ENCODE results near the gene KRTAP9-2. TPM values are rescaled to one million over a fixed set of nuclear protein-coding genes. Genes with fewer than 3 reads are reported as not detected.
"Not testable (repeated sequence)": the region's sequence is repeated elsewhere in the genome, so short reads cannot be mapped to it uniquely, and the experiment has no call there.

KRTAP9-2 gene
- total RNA-seq, 1 donor: not detected

DNA sequence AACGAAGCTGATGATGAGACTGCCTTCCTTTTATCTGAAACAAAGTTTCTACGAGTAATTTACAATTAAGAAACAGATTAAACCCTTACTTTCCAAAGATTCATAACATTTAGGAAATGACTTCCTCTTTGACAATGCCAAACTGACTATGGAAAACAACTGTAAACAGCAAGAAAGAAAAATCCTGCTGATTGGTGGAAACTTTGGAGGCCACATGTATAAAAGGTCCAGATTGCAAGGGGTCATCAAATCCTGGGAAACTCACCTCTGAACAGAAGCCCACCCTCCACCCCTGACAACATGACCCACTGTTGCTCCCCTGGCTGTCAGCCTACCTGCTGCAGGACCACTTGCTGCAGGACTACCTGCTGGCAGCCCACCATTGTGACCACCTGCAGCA, 38.6 kb downstream of the KRTAP9-2 start, which contains the start of gene KRTAP9-6:
Gene KRTAP9-6, plus strand, starts transcription at position 301 of the 400 bp plus-strand sequence. Its CDS starts 0 bp downstream, at position 301.
- TF ChIP-seq, protein P1, sequence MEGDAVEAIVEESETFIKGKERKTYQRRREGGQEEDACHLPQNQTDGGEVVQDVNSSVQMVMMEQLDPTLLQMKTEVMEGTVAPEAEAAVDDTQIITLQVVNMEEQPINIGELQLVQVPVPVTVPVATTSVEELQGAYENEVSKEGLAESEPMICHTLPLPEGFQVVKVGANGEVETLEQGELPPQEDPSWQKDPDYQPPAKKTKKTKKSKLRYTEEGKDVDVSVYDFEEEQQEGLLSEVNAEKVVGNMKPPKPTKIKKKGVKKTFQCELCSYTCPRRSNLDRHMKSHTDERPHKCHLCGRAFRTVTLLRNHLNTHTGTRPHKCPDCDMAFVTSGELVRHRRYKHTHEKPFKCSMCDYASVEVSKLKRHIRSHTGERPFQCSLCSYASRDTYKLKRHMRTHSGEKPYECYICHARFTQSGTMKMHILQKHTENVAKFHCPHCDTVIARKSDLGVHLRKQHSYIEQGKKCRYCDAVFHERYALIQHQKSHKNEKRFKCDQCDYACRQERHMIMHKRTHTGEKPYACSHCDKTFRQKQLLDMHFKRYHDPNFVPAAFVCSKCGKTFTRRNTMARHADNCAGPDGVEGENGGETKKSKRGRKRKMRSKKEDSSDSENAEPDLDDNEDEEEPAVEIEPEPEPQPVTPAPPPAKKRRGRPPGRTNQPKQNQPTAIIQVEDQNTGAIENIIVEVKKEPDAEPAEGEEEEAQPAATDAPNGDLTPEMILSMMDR (IDR thresholded peaks at IDR 0.05; ENCODE audit: insufficient read depth, low read length): no peak

DNA sequence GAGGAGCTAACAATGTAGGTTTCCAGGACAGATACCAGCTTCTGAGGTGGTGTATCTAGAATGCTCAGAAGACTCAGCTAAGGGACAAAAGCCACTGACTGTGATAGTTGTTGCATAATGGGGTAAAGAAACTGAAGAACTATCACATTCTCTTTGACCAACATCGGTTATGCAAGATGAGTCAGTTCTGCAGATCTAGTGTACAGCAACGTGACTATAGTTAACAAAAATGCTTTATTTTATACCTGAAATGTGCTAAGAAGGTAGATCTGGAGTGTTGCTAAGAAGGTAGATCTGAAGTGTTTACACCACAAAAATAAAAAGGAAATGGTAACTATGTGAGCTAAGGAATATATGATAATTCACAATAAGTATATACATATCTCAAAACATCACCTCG, 41.3 kb downstream of the KRTAP9-2 start:
- no peak overlapping the region for H3K4me3 ChIP-seq (ENCODE audit: low read depth, low read length)
- TF ChIP-seq, protein P1 (IDR thresholded peaks at IDR 0.05; ENCODE audit: insufficient read depth, low read length): no peak
- no peak for DNase-seq (ENCODE audit: low read depth)

More for the DNA sequence above, 38.6 kb downstream of the KRTAP9-2 start, which contains the start of gene KRTAP9-6:
- no peak for DNase-seq (ENCODE audit: low read depth)
- H3K4me3 ChIP-seq (ENCODE audit: low read depth, low read length): no peak within 1 kb of the TSS

DNA sequence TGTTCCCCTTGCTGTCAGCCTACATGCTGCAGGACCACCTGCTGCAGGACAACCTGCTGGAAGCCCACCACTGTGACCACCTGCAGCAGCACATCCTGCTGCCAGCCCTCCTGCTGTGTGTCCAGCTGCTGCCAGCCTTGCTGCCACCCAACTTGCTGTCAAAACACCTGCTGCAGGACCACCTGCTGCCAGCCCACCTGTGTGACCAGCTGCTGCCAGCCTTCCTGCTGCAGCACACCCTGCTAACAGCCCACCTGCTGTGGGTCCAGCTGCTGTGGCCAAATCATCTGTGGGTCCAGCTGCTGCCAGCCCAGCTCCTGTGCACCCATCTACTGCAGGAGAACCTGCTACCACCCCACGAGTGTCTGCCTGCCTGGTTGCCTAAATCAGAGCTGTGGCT, 44.9 kb downstream of the KRTAP9-2 start:
- DNase-seq (ENCODE audit: low read depth); H3K4me3 ChIP-seq (ENCODE audit: low read depth, low read length): not testable (repeated sequence)

DNA sequence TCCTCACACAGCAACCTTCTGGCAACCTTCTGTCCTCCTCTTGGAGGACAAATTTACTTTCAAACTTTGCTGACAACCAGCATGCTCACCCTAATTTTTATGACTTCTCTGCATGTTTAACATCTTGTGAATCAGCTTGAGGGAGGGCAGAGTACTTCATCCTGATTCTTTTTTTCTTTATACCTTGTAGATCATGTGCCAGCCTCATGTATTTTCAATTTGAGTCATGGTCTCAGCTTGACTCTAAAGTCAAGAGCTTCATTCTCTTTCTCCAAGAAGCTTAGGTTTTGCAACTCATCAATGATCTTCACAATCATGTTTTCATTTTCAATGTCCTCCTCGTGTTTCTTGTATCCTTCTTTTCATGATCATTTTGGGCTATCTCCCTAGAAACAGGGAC, 45.4 kb downstream of the KRTAP9-2 start:
- no peak overlapping the region for H3K4me3 ChIP-seq (ENCODE audit: low read depth, low read length)
- TF ChIP-seq, protein P1 (IDR thresholded peaks at IDR 0.05; ENCODE audit: insufficient read depth, low read length): no peak
- DNase-seq (ENCODE audit: low read depth): no peak

DNA sequence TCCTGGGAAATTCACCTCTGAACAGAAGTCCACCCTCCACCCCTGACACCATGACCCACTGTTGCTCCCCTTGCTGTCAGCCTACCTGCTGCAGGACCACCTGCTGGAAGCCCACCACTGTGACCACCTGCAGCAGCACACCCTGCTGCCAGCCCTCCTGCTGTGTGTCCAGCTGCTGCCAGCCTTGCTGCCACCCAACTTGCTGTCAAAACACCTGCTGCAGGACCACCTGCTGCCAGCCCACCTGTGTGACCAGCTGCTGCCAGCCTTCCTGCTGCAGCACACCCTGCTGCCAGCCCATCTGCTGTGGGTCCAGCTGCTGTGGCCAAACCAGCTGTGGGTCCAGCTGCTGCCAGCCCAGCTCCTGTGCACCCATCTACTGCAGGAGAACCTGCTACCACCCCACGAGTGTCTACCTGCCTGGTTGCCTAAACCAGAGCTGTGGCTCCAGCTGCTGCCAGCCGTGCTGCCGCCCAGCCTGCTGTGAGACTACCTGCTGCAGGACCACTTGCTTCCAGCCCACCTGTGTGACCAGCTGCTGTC, 49.3 kb downstream of the KRTAP9-2 start, which contains the start of gene KRTAP9-7:
Gene KRTAP9-7, plus strand, starts transcription at position 51 of the 543 bp plus-strand sequence. Its CDS starts 0 bp downstream, at position 51.
- not testable (repeated sequence) for H3K4me3 ChIP-seq (ENCODE audit: low read depth, low read length); DNase-seq (ENCODE audit: low read depth)

Small RNA genes within 50 kb of the gene (small RNA-seq; reads per million reads assigned to genes)
- not detected for gene KRTAP4-17P

Other genes starting within 250 kb of the KRTAP9-2 start
- gene KRT40, start 242.3 kb upstream of the KRTAP9-2 start, total RNA-seq (ENCODE audit: low replicate concordance): not detected in 2 replicates
- gene KRTAP3-3, start 232.5 kb upstream of the KRTAP9-2 start, total RNA-seq (ENCODE audit: low replicate concordance): not detected in 2 replicates
- not detected in 2 replicates for gene KRTAP3-2, start 226.7 kb upstream of the KRTAP9-2 start, total RNA-seq (ENCODE audit: low replicate concordance)
- not detected in 2 replicates for gene KRTAP3-1, start 217.5 kb upstream of the KRTAP9-2 start, total RNA-seq (ENCODE audit: low replicate concordance)
- 1.4 TPM in 1 of 2 replicates, not detected in the other for gene KRTAP1-5, start 199.4 kb upstream of the KRTAP9-2 start, total RNA-seq (ENCODE audit: low replicate concordance)
- gene KRTAP1-4, start 196.5 kb upstream of the KRTAP9-2 start, total RNA-seq (ENCODE audit: low replicate concordance): not detected in 2 replicates
- not detected in 2 replicates for gene KRTAP1-3, start 191.8 kb upstream of the KRTAP9-2 start, total RNA-seq (ENCODE audit: low replicate concordance)
- not detected in 2 replicates for gene KRTAP1-1, start 185.2 kb upstream of the KRTAP9-2 start, total RNA-seq (ENCODE audit: low replicate concordance)
- not detected in 2 replicates for gene KRTAP2-1, start 179.3 kb upstream of the KRTAP9-2 start, total RNA-seq (ENCODE audit: low replicate concordance)
- gene KRTAP2-2, start 171.4 kb upstream of the KRTAP9-2 start, total RNA-seq (ENCODE audit: low replicate concordance): not detected in 2 replicates
- not detected in 2 replicates for gene KRTAP2-3, start 166.5 kb upstream of the KRTAP9-2 start, total RNA-seq (ENCODE audit: low replicate concordance)
- not detected in 2 replicates for gene KRTAP2-4, start 160.8 kb upstream of the KRTAP9-2 start, total RNA-seq (ENCODE audit: low replicate concordance)
- not detected in 2 replicates for gene KRTAP4-7, start 142.5 kb upstream of the KRTAP9-2 start, total RNA-seq (ENCODE audit: low replicate concordance)
- gene KRTAP4-8, start 128.5 kb upstream of the KRTAP9-2 start, total RNA-seq (ENCODE audit: low replicate concordance): not detected in 2 replicates
- gene KRTAP4-16, start 124.4 kb upstream of the KRTAP9-2 start, total RNA-seq (ENCODE audit: low replicate concordance): not detected in 2 replicates
- gene KRTAP4-9, start 121.3 kb upstream of the KRTAP9-2 start, total RNA-seq (ENCODE audit: low replicate concordance): not detected in 2 replicates
- not detected in 2 replicates for gene KRTAP4-11, start 108.3 kb upstream of the KRTAP9-2 start, total RNA-seq (ENCODE audit: low replicate concordance)
- gene KRTAP4-12, start 102.5 kb upstream of the KRTAP9-2 start, total RNA-seq (ENCODE audit: low replicate concordance): not detected in 2 replicates
- gene KRTAP4-6, start 86.1 kb upstream of the KRTAP9-2 start, total RNA-seq (ENCODE audit: low replicate concordance): not detected in 2 replicates
- gene KRTAP4-5, start 76.8 kb upstream of the KRTAP9-2 start, total RNA-seq (ENCODE audit: low replicate concordance): not detected in 2 replicates
- gene KRTAP4-4, start 65.9 kb upstream of the KRTAP9-2 start, total RNA-seq (ENCODE audit: low replicate concordance): not detected in 2 replicates
- not detected in 2 replicates for gene KRTAP4-3, start 58.4 kb upstream of the KRTAP9-2 start, total RNA-seq (ENCODE audit: low replicate concordance)
- gene KRTAP4-2, start 48.4 kb upstream of the KRTAP9-2 start, total RNA-seq (ENCODE audit: low replicate concordance): not detected in 2 replicates
- gene KRTAP4-1, start 41.7 kb upstream of the KRTAP9-2 start, total RNA-seq (ENCODE audit: low replicate concordance): not detected in 2 replicates
- not detected in 2 replicates for gene KRTAP9-1, start 36.8 kb upstream of the KRTAP9-2 start, total RNA-seq (ENCODE audit: low replicate concordance)
- gene KRTAP9-3, start 5.8 kb downstream of the KRTAP9-2 start, total RNA-seq (ENCODE audit: low replicate concordance): not detected in 2 replicates
- gene KRTAP9-8, start 11.4 kb downstream of the KRTAP9-2 start, total RNA-seq (ENCODE audit: low replicate concordance): not detected in 2 replicates
- not detected in 2 replicates for gene KRTAP9-4, start 23.0 kb downstream of the KRTAP9-2 start, total RNA-seq (ENCODE audit: low replicate concordance)
- gene KRTAP9-9, start 28.7 kb downstream of the KRTAP9-2 start, total RNA-seq (ENCODE audit: low replicate concordance): not detected in 2 replicates
- not detected in 2 replicates for gene KRTAP9-6, start 38.7 kb downstream of the KRTAP9-2 start, total RNA-seq (ENCODE audit: low replicate concordance)
- not detected in 2 replicates for gene KRTAP9-7, start 49.0 kb downstream of the KRTAP9-2 start, total RNA-seq (ENCODE audit: low replicate concordance)
- not detected in 2 replicates for gene KRTAP29-1, start 76.2 kb downstream of the KRTAP9-2 start, total RNA-seq (ENCODE audit: low replicate concordance)
- not detected in 2 replicates for gene KRTAP16-1, start 82.7 kb downstream of the KRTAP9-2 start, total RNA-seq (ENCODE audit: low replicate concordance)
- not detected in 2 replicates for gene KRTAP17-1, start 89.1 kb downstream of the KRTAP9-2 start, total RNA-seq (ENCODE audit: low replicate concordance)
- not detected in 2 replicates for gene KRT33A, start 124.2 kb downstream of the KRTAP9-2 start, total RNA-seq (ENCODE audit: low replicate concordance)
- gene KRT33B, start 143.2 kb downstream of the KRTAP9-2 start, total RNA-seq (ENCODE audit: low replicate concordance): not detected in 2 replicates
- 0.45 TPM in 1 of 2 replicates, not detected in the other for gene KRT34, start 155.7 kb downstream of the KRTAP9-2 start, total RNA-seq (ENCODE audit: low replicate concordance)
- gene KRT31, start 171.0 kb downstream of the KRTAP9-2 start, total RNA-seq (ENCODE audit: low replicate concordance): 0.09 TPM in 1 of 2 replicates, not detected in the other
- gene KRT37, start 197.9 kb downstream of the KRTAP9-2 start, total RNA-seq (ENCODE audit: low replicate concordance): not detected in 2 replicates
- not detected in 2 replicates for gene KRT38, start 214.3 kb downstream of the KRTAP9-2 start, total RNA-seq (ENCODE audit: low replicate concordance)
- 0.09 TPM in 1 of 2 replicates, not detected in the other for gene KRT32, start 240.7 kb downstream of the KRTAP9-2 start, total RNA-seq (ENCODE audit: low replicate concordance)

All from fibroblast of the aortic adventitia (primary cell).